ENCODE measurements around the gene SDHB.
"Not testable (repeated sequence)": the region's sequence is repeated elsewhere in the genome, so short reads cannot be mapped to it uniquely, and the experiment has no call there.

The SDHB gene

DNA sequence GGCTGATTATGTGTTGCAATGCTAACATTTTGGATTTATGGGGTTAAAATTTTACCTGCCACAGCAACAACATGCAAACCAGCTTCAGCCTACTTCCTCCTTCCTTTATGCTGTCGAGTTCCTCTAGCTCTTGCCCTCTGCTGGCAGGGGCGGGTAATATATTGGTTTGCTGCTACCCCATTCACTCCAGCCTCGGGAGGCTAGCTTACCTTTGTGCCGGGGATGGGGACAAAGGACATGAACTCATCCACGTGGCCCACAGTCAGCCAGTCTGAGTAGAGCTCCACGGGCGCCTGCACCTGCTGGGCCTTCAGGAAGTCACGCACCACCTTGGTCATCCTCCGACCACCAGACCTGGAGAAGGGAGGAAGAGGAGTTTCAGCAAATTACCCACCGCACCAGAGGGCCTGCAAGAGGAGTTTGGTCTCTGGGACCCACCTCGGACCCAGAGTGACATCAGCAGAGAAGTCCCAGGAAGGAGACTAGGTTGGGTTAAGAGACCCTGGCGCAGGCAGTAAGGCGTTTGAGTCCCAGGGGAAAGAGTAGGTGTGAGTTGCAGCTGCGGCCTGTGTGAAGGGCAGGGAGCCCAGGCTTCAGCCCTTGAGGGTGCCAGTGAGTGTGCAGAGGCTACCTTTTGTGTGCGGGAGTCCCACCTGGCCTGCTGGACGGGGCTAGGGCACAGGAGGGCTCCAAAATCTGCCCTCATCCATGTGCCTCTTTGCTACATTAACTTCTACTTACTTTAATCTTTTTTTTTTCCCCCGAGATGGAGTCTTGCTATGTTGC lies 21.8 kb upstream of the SDHB start:
- DNase-seq (ENCODE audit: low read depth) = no peak

DNA sequence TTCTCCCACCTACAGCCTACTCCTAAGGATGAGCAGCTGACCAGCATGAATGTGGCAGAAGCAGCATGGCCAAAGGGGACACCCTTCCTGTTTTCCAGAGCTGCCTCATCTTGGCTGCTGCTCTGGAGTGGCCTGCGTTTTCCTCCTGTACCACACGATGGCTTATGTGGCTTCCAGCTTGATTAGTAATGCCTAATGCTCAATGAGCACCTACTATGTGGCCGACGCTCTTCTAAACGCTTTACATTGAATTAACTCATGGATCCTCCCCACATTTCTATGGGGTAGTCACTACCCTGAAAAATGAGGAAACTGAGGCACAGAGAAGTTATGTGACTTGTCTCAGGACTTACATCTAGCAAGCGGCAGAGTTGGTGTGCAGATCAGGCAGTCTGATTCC lies 18.0 kb upstream of the SDHB start:
- no peak for DNase-seq (ENCODE audit: low read depth)

DNA sequence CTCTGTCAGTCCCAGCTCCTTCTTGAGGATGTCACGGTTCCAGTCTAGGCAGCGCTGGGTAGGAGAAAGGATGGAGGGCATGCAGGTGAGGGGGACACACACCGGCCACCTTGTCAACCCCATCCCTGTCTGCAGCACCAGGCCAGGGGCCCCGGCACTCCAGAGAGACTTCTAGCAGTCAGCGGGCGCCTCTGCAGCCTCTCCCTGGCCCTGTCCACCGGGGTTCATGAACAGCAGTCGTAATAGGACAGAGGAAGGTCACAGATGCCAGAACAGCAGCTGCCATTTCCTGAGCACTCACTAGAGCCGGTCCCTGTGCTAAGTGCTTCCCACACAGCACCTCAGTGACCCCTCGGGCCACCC lies 16.3 kb upstream of the SDHB start:
- DNase-seq (ENCODE audit: low read depth) = no peak

DNA sequence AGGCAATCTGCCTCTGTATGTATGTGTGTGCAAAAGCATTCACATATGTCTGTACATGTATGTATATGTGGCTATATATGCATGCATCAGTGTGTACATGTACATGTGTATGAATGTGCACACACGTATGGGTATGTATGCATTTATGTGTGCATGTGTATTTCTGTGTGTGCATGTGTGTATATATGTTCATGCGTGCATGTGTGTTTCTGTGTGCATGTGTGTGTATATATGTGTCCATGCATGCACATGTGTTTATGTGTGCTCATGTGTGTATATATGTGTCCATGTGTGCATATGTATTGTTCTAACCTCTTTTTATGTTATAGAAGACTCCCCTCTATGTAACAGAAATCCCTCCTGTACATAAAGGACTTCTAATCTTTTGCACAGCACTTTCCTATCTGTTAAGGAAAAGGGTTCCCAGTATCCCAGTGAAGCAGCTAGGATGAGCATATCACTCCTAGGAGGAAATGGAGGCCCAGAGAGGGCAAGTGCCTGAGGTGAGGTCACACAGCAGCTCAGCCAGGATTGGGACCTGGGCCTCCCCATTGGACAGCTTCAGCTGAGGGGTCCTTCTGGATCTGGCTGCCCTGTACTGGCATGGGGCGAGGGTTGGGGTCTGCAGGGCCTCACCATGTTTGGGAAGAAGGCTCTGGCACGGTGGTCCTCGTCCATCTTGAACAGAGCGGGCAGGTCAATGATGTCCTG lies 15.8 kb upstream of the SDHB start:
- DNase-seq (ENCODE audit: low read depth) = no peak

DNA sequence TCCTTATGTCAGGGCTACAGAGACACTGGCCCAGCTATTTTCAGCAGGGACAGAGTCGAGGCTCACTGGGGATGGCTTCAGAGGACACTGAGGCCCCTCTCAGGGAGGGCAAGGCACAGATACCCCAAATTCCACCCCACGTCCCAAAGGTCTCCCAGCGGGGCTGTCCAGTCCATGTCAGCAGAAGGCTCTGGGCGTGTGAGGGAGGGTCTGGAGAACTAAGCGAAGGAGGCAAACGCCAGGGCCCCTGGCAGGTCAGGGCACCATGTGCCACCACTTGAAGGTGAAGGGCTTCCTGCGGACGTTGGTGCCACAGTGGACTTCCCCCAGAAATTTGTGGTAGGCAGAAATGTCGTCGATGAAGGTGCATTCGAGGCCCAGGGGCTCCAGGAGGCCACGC lies 15.0 kb upstream of the SDHB start:
- DNase-seq (ENCODE audit: low read depth) = no peak

DNA sequence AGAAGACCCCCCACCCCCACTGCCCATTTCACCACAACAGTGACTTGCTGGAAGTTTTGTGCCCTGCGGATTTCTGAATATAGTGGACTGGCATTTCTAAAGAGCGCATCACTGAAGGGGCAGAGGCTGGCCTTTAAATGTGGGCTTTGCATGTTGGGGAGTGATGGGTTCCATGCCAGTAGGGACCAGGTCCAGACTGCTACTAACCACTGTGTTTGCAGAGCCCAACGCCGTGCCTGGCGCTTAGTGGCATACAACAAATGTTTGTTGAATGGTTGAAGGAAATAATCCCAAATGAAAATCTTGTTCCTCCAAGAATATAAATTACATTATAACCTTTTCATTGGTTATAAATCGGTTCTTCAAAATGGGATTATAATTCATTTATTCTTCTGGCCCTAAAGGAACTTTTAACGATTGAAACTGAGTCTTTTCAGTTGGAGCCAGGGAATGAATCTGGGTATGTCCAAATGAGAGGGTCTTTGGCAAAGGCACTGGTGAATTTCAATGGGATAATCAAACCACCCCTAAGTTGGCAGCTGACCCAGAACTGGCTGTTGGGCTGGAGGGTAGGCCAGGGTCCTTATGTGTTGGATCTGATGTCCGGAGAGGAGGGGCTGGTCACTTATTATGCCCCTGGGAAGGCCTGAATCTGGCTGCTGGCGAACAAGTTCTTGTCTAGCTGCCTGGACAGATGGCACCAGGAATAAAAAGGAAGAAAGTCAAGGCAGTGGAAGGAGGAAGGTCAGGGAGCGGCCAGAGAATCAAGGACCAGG lies 13.8 kb upstream of the SDHB start:
- DNase-seq (ENCODE audit: low read depth) = no peak

DNA sequence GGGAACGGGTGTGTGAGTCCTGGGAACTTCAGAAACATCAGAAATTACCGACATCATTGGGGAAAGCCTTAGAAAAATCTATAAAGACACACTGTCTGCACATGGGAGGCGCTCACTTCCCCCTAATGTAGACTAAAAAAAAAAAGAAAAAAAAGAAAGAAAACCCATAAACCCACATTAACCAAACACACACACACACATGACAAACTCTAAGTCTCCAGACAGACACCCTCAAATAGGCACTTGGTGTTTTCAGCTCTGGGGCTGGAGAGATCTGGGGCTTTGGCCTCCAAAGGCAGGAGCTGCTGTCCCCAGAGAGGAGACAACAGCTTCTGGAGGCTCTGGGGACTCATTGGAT lies 13.2 kb upstream of the SDHB start:
- DNase-seq (ENCODE audit: low read depth) = no peak

DNA sequence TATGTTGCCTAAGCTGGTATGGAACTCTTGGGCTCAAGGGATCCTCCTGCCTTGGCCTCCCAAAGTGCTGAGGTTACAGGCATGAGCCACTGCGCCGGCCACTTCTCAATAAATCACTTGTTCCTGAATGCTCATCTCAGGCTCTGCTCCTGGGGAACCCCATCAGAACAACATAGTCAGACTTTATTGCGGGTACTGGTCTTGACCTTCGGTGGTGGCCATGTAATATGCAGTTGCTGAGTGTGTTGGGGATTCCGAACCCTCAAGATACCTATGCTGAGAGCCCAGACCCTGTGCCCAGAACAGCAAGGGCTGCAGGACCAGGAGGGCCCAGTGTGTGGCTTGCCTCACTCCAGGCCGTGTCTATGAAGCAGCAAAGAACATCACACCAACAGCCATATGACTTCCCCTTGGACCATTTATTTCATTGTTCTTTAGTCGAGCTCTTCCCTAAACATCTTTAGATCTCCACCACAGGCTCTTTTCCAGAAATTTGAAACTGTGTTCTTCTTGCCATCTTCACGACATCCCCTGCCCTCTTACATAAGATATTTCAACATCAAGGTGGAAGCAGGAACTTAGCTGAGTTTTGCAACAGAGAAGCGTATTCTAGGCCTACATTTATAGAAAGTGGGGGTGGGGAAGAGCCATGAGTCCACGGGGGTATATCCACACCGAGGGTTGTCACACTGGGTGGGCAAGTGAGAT lies 12.7 kb upstream of the SDHB start:
- no peak for DNase-seq (ENCODE audit: low read depth)

DNA sequence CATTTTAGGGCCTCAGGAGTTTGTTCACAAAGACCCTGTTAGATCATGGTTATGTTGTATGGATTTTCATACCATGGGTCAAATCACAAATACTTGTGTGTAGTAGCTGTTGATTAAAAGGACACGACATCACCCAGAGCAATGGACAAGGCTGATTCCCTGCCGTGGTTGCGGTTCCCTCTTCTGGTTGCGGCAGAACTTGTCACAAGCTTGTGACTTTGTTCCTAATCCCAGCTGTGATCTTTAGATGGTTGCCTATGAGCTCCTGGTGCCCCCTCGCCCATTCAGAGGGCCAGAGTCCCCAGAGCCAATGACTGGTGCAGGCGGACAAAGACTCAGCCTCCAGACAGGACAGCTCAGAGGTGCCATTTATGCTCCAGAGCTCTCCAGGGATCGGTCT lies 11.8 kb upstream of the SDHB start:
- DNase-seq (ENCODE audit: low read depth) = no peak

DNA sequence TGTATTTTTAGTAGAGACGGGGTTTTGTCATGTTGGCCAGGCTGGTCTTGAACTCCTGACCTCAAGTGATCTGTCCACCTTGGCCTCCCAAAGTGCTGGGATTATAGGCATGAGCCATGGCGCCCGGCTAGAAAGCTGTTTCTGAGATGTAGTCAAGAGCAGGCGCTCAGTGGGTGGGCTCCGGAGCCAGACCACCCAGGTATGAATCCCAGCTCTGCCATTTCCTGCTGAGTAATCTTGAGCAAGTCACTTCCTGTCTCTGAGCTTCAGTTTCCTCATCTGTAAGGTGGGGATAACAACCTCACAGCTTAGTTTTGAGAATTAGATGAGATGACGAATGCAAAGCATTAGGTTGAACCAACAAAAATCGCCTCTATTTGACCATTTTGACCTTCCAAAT lies 8.9 kb upstream of the SDHB start:
- not testable (repeated sequence) for DNase-seq (ENCODE audit: low read depth)

DNA sequence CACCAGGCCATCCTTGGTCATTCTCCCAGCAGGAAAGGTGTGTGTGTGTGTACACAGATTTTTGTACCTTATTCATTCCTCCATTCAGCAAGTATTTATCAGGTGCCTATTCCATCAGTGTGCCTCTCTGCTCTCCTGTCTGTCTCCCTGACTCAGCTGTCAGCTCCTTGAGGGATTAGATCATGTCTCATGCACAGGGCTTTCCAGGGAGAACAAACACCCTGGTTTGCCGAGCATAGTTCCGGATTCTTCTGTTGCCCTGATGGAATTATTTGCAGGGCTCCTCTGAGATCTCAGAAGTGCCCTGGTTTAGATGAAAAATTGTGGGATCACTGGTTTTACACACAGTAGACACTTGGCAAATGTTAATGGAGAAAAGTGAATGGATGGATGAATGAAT lies 8.1 kb upstream of the SDHB start:
- DNase-seq (ENCODE audit: low read depth) = no peak

DNA sequence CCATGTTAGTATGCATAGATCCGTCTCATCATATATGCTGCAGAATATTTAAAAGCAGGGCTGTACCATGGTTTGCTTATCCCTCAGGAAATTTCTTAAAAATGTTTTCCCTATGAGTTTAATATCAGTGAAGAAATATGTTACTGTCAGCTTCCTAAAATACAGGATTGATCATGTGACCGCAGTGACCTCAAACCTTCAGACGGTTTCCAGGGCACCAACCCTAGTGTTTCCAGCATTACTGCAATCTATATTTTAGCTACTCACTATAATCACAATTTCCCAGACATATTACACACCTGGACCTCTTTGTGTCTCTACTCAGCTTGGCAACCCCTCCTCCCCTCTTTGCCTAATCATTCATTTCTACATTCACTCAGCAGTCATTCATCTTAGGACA lies 7.7 kb upstream of the SDHB start:
- no peak for DNase-seq (ENCODE audit: low read depth)

DNA sequence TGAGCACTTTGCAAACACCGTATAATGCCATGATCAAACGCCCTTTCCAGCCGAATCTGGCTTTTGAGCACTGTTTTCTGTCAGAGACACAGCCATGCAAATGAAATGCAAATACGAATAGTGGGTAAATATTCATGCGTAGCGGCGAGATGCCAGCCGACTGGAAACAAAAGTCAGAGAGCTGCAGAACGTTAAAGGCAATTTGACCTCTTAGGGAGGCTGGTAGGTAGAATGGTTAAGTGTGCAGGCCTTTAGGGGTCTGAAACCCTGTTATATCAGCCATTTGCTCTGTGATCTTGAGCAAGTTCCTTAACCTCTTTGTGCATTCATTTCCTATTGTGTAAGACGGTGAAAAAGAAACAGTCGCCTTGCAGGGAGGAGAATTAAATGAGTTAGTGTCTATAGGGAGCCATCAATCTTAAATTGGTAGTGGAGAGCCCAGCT lies 6.5 kb upstream of the SDHB start:
- DNase-seq (ENCODE audit: low read depth) = no peak

DNA sequence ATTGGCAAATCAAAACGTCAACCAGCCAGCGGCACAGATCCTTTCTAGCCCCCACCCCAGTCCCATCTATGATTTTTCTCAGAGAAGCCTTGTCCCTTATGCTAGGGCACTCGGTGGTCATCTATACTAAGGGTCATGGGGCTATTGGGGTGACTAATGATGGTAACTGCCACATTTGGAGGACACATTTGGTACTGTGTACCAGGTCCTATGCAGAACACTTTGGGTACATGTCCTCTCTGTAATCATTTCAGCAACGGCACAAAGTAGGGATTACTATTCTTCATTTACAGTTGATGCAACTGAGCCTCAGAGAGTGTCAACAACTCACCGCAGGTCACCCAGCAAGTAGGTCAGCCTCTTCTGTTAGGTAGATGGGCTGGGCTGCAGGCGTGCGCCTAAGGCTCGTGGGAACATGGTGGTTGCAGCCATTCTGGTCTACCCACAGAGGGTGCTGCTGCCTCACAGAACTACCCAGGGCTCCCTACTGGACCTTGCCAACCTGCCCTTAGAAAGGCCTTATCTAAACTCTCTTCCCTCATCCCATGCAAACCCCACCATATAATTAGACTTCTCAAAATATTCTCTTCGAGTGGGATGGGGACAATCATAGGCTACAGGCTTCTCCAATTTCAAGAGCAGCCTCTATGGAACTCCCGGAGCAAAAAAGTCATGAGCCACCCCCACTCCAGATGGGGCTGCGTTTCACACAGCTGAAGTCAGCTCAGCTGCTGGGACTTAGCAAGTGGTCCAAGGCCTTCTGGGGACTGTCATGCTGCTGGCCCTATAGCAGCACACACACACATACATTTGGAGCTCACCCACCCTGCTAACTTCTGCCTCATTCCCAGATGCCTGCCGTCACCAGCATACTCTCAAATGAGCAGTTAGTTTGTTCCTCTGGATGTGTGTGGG lies 5.8 kb upstream of the SDHB start:
- DNase-seq (ENCODE audit: low read depth) = no peak

DNA sequence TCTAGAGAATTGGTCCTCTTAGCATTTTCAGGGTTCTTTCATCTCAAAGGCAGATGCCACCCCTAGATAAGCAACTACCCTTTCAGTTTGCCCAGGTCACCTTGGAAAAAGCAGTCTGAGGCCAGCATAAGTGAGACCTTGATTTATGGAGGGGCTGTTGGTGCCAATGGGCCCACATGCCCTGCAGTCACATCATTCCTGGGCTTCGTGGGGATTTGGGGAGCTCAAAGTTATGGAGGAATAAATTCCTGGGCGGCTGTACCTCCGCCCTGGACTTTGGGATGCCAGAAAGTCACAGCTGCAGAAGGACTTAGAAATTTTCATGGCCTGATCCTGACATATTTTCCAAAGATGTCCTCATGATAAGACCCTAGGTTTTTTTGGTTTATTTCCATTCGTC lies 2.7 kb upstream of the SDHB start:
- no peak for DNase-seq (ENCODE audit: low read depth)

DNA sequence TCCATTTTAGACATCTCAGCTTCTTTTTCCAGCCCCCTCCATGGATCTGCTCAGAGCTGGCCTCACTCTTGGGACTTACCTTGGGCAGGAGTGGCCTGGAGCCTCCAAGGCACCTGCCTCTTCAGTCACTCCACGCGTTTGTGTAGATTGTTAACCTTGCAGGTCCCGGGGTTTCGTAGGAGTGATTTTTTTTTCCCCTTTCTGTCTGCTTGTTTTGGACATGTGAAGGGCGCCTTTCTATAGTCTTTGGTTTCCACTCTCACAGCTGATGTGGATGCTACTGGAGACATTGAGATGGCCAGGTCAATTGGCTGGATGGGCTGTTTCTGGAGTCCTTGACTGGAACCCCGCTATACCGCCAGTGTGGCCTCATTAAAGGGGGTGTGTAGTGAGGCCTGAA lies 2.0 kb upstream of the SDHB start:
- no peak for DNase-seq (ENCODE audit: low read depth)

DNA sequence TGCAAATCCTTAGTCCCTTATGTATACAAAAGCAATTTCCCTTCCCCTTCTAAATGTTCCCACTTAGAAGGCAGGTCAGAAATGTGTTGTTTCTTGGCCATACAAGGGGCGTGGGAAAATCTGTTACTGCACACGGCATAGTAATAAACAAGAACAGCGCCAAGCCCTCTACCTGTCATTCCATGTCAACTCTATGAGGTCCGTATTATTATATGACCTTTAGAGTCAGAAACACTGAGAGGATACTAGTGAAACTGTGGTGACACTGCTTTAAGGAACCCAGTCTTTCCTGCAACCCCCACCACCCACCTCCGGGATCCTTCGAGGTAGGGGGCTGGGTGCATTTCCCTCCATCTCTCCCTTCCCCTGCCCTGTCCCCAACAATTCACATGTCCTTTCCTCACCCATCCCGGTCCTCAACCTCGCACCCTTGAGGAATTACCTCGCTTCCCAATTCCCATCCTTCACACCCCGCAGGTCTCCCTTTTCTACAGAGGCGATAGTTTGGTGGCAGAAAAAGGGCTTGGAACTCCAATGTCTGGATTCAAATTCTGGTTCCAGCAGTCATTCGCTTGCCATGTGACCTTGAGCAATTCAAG lies 647 bp downstream of the SDHB start:
- DNase-seq (ENCODE audit: low read depth) = no peak

DNA sequence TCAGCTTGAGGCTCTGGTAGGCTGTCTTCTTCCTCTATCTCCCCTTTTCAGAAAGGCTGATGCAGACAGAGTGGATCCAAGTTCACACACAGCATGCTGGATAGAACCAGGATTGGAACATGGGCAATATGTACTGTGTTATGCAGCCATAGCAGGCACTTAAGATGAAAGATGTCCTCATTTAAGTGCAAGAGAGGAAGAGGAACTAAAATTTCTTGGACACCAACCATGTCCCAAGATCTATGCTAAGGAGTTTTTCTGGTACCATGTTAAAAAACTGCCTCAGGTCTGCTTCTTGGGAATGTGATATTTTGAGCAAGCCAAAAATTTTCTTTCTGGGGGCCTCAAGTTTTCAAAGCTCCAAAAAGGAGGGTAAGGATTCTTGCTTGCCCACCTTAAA lies 1.2 kb downstream of the SDHB start:
- no peak for DNase-seq (ENCODE audit: low read depth)

DNA sequence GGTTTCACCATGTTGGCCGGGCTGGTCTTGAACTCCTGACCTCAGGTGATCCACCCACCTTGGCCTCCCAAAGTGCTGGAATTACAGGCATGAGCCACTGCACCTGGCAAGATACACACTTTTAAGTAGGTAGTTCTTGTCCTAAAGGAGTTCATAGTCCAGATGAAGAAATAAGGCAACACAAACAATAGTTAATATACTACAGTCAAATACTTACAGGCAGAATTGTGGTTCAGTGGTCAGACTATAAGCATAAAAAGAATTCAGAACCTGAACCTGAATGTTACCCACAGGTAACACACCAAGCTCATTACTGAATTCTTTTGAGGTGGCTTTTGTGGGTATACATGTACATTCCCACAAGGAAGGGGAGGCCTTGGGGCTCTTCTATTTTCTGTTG lies 1.8 kb downstream of the SDHB start:
- DNase-seq (ENCODE audit: low read depth) = no peak

DNA sequence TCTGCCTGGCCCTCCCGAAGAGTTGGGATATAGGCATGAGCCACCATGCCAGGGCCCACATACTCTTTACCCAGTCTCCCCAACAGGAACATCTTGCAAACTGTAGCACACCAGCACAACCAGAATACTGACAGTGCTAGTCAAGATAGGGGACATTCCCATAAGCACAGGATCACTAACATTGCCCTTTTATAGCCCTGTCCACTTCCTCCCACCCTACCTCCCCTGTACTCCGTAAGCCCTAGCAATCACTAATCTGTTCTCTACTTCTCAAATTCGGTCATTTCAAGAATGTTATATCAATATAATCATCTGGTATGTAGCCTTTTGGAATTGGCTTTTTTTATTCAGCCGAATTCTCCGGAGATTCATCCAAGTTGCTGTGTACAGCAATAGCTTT lies 5.9 kb downstream of the SDHB start:
- DNase-seq (ENCODE audit: low read depth) = no peak

DNA sequence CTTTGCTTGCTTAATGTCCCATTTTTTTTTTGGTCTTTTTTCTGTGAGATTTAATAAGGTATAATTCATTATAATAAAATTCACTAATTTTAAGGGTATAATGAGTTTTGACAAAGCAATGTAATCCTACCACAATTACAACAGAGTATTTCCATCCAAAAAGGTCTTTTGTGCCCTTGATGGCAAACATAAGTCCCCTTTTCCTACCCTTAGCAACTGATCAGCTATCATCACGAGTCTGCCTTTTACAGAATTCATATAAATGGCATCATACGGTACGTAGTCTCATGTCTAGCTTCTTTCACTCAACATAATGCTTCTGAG lies 7.5 kb downstream of the SDHB start:
- DNase-seq (ENCODE audit: low read depth) = no peak
